NCI-H146 treated with DMSO at 0.1 percent for 48 hours (cell line): ENCODE results near the gene RXFP3.

ENCODE experiments used
- DNase-seq: peaks from one replicate; lab custom pipeline; 2025; ENCODE audit not compliant: unreplicated experiment; lab: John Stamatoyannopoulos, UW

RXFP3 gene

GRCh38 chr5:33978306-33978705 is 42.1 kb downstream of the RXFP3 start:
- no peak for DNase-seq

- no peak for DNase-seq
These were observed 43.8 kb downstream of the RXFP3 start for GRCh38 chr5:33980030-33980429.

GRCh38 chr5:33981408-33982162 is 45.4 kb downstream of the RXFP3 start:
- no peak for DNase-seq

- no peak for DNase-seq
These were observed 48.0 kb downstream of the RXFP3 start for GRCh38 chr5:33984178-33984577.

GRCh38 chr5:33984671-33985124 is 48.5 kb downstream of the RXFP3 start, which contains the start of gene SLC45A2:
Gene SLC45A2 (minus strand): TSS chr5:33984693. CDS start chr5:33984583, 110 bp downstream.
- no peak for DNase-seq

- no peak for DNase-seq
These were observed 49.3 kb downstream of the RXFP3 start for GRCh38 chr5:33985447-33985846.
